GM19395 (cell line): ENCODE measurements around the gene MRPL20.
"Not testable (repeated sequence)": the region's sequence is repeated elsewhere in the genome, so short reads cannot be mapped to it uniquely, and the experiment has no call there.

Experiments
- ATAC-seq: cut with Tn5 transposase; IDR thresholded peaks from one replicate; pipeline ENCODE4 v1.9.1; 2021; ENCODE audit warnings: mild to moderate bottlenecking, moderate library complexity; ENCODE audit not compliant: unreplicated experiment

MRPL20 gene

DNA sequence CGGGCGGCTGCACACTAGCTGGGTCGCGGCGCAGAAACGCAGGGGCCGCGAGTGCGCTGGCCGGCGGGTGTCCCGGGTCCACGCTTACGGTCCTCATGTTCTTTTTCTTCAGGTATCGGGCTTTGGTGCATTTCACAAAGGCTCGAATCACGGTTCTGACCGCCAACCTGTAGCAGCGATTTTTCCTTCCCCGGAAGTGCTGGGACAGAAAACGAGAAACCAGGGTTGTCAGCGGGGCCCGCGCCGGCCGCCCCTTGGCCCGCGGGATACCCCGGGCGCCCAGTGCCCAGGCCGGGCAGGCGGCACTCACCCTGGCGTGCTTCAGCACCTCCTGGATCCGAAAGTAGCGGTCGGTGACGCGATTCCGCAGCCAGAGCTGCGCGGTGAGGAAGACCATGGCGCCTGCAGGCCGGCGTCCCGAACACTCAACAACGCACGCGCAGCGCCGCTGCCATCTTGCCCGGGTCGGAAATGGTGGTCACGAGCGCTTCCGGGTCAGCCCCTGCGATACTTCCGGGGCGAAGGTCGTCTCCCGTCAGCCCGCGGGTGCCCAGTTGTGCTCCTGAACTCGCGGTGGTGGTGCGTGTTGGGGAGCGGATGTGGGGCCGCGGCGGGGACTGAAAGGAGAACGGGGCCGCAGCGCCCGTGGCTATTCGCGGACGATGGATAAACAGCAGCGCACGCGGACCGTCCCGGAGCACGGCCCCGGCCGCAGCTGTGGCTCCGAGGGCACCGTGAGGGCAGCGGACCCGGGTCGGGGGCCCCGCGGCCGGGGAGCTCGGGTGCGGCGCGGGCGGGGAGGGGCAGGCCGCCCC, at the start of gene MRPL20:
Gene MRPL20, minus strand, starts transcription at position 473 of the 815 bp plus-strand sequence. Its CDS starts 76 bp downstream, at position 397.
- peak; percentile 90 for ATAC-seq

- ATAC-seq, result not testable (repeated sequence)
Measured at GRCh38 chr1:1456683-1457255, 49.7 kb upstream of the MRPL20 start.

- ATAC-seq, result not testable (repeated sequence)
Measured at GRCh38 chr1:1455934-1456333, 48.8 kb upstream of the MRPL20 start.

DNA sequence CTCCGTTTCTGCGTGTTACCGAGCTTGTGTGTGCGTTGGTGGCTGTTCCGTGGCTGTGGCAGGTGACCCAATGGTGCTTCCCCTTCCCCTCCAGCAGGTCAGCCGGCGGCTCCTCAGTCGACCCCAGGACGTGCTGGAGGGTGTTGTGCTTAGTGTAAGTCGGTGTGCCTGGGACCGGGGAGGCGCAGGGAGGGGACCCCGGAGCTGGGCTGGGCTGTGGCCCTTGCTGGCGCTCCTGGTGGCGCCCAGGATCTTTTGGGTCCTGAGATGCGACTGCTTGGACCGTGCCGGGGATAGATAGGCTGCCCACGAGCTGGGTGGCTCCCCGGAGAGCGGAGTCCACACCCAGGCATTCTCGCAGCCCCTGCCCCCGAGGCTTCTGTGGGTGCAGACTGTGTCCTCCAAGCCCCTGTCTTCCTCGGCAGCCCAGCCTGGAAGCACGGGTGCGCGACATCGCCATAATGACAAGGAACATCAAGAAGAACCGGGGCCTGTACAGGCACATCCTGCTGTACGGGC, 48.3 kb upstream of the MRPL20 start:
- no peak for ATAC-seq

DNA sequence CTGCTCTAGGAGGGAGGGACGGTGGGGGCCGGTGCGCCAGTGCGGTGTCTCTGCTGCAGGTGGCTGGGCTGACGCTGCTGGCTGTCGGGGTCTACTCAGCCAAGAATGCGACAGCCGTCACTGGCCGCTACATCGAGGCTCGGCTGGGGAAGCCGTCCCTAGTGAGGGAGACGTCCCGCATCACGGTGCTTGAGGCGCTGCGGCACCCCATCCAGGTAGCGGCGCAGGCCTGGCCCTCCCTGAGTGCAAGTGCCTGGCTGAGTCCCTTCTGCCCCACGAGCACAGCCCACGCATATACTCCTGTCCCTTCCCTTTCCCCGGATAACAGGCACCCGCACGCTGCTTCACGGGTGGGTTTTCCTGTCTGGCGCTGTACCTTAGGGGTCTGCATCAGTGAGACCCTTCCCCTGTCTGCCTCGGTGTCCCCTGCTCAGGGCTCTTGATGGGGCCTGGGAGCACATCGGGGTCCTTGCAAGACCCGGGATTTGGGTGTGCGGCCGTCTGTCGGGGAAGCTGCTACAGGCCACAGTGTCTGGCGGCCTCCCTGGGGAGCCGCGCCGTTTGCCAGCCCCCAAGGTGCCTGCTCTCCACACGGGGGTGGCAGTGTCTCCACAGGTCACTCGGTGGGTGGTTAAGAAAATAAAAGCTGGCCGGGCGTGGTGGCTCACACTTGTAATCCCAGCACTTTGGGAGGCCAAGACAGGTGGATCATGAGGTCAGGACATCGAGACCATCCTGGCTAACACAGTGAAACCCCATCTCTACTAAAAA, 47.4 kb upstream of the MRPL20 start:
- ATAC-seq, result not testable (repeated sequence)

GRCh38 chr1:1452882-1453281, 45.8 kb upstream of the MRPL20 start:
- ATAC-seq, result no peak

DNA sequence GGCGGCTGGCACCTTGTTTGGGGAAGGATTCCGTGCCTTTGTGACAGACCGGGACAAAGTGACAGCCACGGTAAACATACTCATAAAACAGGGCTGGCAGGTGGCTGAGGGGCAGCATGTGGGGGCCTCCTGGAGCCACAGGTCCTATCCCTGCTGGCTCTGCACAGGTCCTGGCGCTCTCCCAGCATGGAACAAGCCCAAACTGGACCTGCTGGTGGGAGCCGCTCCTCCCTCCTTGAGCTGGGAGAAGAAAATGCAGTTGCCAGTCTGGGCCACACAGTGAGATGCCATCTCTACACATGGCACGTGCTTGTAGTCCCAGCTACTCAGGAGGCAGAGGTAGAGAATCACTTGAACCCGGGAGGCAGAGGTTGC, 45.3 kb upstream of the MRPL20 start:
- ATAC-seq, result not testable (repeated sequence)

GRCh38 chr1:1451696-1452364, 44.7 kb upstream of the MRPL20 start:
- no peak for ATAC-seq

DNA sequence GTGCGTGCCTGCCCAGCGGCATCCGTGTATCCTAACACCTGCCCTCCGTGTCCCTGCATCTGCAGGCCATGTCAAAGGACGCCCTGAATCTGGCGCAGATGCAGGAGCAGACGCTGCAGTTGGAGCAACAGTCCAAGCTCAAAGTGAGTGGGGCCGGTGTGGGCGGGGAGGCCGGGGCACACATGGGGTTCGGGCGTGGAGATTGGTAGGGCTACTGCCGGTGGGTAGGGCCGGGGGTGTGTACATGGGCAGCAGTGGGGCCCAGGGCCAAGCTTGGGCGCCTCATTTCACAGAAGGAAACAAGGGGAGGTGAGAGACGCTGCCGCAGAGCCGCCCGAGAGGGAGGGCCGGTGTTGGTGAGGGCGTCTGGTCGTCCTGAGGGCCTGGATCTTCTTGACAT, 43.5 kb upstream of the MRPL20 start:
- ATAC-seq, result not testable (repeated sequence)

DNA sequence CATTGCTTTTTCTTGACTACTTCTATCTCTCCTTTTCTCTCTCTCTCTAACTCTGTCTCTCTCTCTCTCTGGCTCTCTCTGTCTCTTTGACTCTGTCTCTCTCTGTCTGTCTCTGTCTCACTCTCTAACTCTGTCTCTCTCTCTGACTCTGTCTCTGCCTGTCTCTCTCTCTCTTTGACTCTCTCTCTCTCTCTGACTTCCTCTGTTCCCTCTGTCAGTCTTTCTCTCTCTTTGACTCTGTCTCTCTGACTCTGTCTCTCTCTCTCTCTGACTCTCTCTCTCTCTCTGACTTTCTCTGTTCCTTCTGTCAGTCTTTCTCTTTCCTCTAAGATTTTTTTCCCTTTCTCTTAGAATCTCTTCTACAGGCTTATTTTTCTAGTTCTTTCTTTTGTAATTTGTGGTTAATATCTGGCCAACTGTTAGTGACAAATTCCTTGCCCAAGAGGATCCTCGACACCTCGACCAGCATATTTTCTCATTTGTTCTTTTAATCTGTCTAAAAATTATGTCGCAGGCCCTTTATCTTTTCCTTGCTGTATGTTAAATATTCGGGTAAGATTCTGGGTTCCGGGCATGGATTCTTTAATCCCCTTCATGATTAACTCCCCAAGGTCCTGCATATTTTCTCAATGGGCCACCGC, 42.1 kb upstream of the MRPL20 start, which contains the start of gene ATAD3C:
Gene ATAD3C, plus strand, starts transcription at position 591 of the 641 bp plus-strand sequence. CDS start 995 bp downstream, outside the sequence.
- ATAC-seq, result no peak

- ATAC-seq, result not testable (repeated sequence)
Measured at GRCh38 chr1:1446631-1447030, 39.5 kb upstream of the MRPL20 start.

- ATAC-seq, result no peak
Measured at GRCh38 chr1:1442069-1442770, 35.1 kb upstream of the MRPL20 start.

DNA sequence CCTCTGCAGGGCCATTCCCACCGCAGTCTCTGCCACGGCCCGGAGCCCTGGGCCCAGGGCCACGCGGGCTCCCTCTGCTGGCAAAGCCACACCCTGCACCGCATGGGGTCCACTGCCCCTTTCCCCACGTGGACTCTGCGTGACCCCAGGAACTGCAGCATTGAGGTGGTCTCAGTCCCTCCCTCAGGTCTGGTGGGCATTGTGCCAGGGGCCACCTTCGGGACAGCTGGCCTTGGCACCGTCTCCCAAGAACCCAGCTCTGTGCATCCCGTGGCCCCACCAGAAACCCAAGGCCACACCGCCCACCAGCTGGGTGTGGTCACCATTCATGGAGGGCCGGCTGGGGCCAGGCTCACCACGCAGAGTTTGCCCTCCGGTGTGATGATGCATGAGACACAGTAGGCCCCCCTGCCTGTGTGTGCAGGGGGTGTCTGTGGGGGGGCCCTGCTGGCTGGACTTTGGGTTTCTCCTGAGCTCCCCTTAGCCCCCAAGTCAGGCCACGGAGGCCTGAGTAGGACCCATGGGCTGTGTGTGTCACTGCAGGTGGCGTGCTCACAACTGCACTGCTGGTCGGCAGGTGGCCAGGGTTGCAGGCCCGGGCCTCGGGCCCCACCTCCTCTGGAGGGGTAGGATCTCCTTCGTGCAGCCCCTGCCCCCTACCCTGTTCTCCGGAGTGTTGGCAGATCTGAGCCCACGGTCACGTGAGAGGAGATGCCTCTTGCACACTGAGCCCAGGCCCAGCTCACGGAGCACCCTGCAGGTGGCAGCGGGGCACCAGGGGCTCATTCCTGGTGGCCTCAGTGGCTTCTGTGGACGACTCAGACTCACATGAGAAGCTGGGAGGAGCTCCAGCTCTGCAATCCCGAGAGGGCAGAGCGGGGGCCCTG, 34.2 kb upstream of the MRPL20 start:
- no peak for ATAC-seq

DNA sequence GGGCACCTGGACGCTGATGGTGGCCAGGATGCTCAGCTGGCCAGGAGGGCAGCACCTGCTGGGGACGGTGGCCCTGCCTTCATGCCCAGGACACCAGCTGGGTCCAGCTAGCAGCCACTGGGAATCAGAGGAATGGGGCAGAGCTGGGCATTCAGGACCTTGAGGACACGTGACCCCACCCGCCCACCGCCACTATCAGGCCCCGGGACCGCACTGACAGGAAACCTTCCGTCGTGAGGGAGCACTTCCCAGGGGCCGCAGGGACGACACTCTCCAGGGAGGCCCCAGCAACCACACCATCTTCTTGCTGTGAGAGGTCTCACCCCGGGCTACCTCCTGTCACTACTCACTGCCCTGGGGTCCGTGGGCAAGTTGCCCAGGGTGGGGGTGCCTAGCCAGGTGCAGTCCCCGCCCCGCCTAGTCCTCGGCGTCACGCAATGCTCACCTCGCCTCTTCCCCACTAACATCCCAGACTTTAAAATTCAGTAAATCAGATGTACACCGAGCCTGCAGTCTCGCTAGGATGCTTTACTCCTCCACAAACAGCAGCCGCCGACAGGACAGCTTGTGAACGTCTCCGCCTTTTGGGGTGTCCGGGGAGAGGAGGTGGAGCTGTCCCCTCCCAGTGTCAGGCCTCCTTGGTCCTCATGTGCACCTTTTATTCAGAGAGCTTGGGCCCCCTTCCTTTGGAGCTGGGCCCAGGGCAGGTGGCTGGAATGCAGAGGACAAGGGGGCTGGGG, 33.3 kb upstream of the MRPL20 start:
- no peak for ATAC-seq

GRCh38 chr1:1439546-1440261, 32.6 kb upstream of the MRPL20 start:
- ATAC-seq, result no peak

DNA sequence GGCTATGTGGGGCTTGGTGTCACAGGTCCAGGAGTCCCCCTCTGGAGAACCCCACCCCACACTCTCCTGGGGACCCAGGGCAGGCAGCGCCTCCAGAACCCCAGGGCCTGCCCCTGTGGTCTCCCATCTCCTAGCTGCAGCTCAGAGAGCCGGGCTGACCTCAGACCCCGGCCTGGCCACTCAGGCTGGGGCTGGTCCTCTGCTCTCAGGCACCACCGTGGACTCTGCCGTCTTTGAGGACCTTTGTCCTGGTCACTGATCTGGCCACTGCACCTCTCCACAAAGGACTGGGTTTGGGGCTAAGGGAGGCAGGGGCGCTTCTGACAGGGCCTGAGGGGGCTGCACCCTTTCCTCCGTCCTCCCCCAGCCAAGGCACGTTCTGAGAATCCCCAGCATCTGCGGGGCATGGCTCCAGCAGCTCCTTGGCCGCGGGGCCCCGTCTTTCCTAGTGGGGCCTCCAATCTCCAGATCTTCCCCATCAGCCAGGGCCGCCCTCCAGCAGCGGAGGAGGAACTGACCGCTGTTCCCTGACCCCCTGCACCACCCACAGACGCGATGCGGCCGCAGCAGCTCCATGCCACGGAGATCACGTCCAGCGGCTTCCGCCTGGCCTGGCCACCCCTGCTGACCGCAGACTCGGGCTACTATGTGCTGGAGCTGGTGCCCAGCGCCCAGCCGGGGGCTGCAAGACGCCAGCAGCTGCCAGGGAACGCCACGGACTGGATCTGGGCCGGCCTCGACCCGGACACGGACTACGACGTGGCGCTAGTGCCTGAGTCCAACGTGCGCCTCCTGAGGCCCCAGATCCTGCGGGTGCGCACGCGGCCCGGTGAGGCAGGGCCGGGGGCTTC, 31.7 kb upstream of the MRPL20 start:
- ATAC-seq, result no peak
